B cell (primary cell): ENCODE data around the gene SCRN3.

Experiments used
- EZH2 ChIP-seq: IDR thresholded peaks from 2 replicates; pipeline ENCODE4 v1.6.1; 2012; ENCODE audit warnings: borderline replicate concordance, low read depth, mild to moderate bottlenecking, moderate library complexity, low read length; ENCODE audit not compliant: insufficient read depth, poor library complexity, severe bottlenecking
- TF ChIP-seq, protein P1 (sequence below): fragments of 200-600 bp; IDR thresholded peaks from one replicate; pipeline ENCODE4 v1.8.0; 2022; ENCODE audit warnings: antibody characterized with exemption, mild to moderate bottlenecking

DNA sequence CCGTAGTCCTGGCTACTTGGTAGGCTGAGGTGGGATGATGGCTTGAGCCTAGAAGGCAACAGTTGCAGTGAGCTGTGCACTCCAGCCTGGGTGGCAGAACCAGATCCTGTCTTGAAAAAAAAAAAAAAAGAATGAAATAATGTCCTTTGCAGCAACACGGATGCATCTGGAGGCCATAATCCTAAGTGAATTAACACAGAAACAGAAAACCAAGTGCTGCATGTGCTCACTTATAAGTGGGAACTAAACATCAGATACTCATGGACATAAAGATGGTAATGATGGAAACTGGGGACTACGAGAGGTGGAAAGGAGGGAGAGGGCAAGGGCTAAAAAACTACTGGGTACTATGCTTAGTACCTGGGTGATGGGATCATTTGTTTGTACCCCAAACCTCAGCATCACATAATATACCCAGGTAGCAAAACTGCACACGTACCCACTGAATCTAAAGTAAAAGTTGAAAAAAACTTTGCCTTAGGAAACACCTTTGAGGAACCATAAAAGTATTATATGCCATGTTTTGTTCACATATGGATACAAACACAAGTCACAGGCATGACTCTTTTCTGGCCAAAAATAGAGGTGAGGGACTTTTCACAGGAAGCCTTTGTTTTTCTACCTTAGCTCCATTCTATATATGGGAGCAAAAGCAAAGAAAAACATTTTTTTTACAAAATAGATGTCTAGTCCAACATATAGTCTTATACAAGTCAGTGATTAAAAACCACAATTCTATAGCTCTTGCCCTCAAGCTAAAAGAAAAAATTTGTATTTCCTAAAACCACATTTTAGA is 54.7 kb downstream of the SCRN3 start:
- TF ChIP-seq, protein P1, sequence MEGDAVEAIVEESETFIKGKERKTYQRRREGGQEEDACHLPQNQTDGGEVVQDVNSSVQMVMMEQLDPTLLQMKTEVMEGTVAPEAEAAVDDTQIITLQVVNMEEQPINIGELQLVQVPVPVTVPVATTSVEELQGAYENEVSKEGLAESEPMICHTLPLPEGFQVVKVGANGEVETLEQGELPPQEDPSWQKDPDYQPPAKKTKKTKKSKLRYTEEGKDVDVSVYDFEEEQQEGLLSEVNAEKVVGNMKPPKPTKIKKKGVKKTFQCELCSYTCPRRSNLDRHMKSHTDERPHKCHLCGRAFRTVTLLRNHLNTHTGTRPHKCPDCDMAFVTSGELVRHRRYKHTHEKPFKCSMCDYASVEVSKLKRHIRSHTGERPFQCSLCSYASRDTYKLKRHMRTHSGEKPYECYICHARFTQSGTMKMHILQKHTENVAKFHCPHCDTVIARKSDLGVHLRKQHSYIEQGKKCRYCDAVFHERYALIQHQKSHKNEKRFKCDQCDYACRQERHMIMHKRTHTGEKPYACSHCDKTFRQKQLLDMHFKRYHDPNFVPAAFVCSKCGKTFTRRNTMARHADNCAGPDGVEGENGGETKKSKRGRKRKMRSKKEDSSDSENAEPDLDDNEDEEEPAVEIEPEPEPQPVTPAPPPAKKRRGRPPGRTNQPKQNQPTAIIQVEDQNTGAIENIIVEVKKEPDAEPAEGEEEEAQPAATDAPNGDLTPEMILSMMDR: no peak
- no peak for TF ChIP-seq EZH2
